SJCRH30 (cell line): ENCODE results near the gene ABHD8. TPM values are rescaled to one million over a fixed set of nuclear protein-coding genes. Genes with fewer than 3 reads are reported as not detected.
A peak's percentile ranks its signal among the peaks of the same experiment; 100 is the strongest.

Source experiments
- DNase-seq, 2 experiments: peaks; one replicate each; pipeline ENCODE4 v3.0.0-alpha.2; 2015 to 2020
- H3K27ac ChIP-seq: fragments of 250-450 bp; sonication (Bioruptor Pico); 2 replicates; pipeline ENCODE4 v1.5.1; 2020; ENCODE audit warnings: mild to moderate bottlenecking, moderate library complexity
- H3K27me3 ChIP-seq: fragments of 250-450 bp; sonication (Bioruptor Pico); 2 replicates; pipeline ENCODE4 v1.5.1; 2020; ENCODE audit warnings: mild to moderate bottlenecking, moderate library complexity
- H3K36me3 ChIP-seq: fragments of 250-450 bp; sonication (Bioruptor Pico); 2 replicates; pipeline ENCODE4 v1.5.1; 2020; ENCODE audit warnings: mild to moderate bottlenecking, moderate library complexity
- H3K4me1 ChIP-seq: fragments of 250-450 bp; sonication (Bioruptor Pico); 2 replicates; pipeline ENCODE4 v1.5.1; 2020; ENCODE audit warnings: mild to moderate bottlenecking, moderate library complexity
- H3K4me3 ChIP-seq: fragments of 250-450 bp; sonication (Bioruptor Pico); 2 replicates; pipeline ENCODE4 v1.5.1; 2020; ENCODE audit warnings: mild to moderate bottlenecking, moderate library complexity
- H3K9me3 ChIP-seq: fragments of 250-450 bp; sonication (Bioruptor Pico); replicated peaks from 2 replicates; pipeline ENCODE4 v1.5.1; 2020; ENCODE audit warnings: mild to moderate bottlenecking, moderate library complexity
- total RNA-seq: library from RNA; depleted of rRNA; stranded (reverse); fragments of >200 nt; shearing (Covaris generic); gene quantifications from 2 replicates; pipeline ENCODE4 v1.2.3, GENCODE V29; 2014; rRNA removed

ABHD8 gene
- 26.4 and 27.2 TPM in 2 replicates for total RNA-seq

GRCh38 chr19:17303167-17303939, at the start of gene ABHD8:
ABHD8 (minus strand) TSS chr19:17303425; CDS start chr19:17301616, 1,809 bp downstream.
- H3K27ac ChIP-seq: peak within 1 kb of the TSS; percentile 83
- DNase-seq: peak; percentile 99
- peaks cover 13% of the 10 kb centered on the region; the same call in 1 of the 2 replicates for H3K4me1 ChIP-seq
- H3K27me3 ChIP-seq: no peaks in the 10 kb centered on the region
- 0 out of 2 replicates have a peak, but pooled peaks cover under 1% of the 10 kb centered on the region for H3K9me3 ChIP-seq
- H3K4me3 ChIP-seq: peak within 1 kb of the TSS; percentile 83
- H3K36me3 ChIP-seq: peaks cover 1% of the 10 kb centered on the region

GRCh38 chr19:17352608-17353280, 49.5 kb upstream of the ABHD8 start:
- no peak overlapping the region for H3K27ac ChIP-seq
- peaks cover 22% of the 10 kb centered on the region for H3K27me3 ChIP-seq
- H3K4me1 ChIP-seq: peaks cover 10% of the 10 kb centered on the region; the same call in 1 of the 2 replicates
- no peak overlapping the region for H3K4me3 ChIP-seq
- no peaks in the 10 kb centered on the region for H3K9me3 ChIP-seq
- no peak for DNase-seq
- H3K36me3 ChIP-seq: no peaks in the 10 kb centered on the region

GRCh38 chr19:17351815-17352435, 48.7 kb upstream of the ABHD8 start:
- peaks cover 18% of the 10 kb centered on the region for H3K4me1 ChIP-seq
- DNase-seq: no peak
- H3K9me3 ChIP-seq: no peaks in the 10 kb centered on the region
- H3K4me3 ChIP-seq: no peak overlapping the region
- peaks cover 19% of the 10 kb centered on the region for H3K27me3 ChIP-seq
- H3K27ac ChIP-seq: no peak overlapping the region
- no peaks in the 10 kb centered on the region for H3K36me3 ChIP-seq

GRCh38 chr19:17348700-17349099, 45.5 kb upstream of the ABHD8 start:
- Histone ChIP-seq H3K4me3 (peak overlapping the region; percentile 11), H3K27ac (no peak overlapping the region), H3K27me3 (peaks cover 9% of the 10 kb centered on the region), H3K9me3 (no peaks in the 10 kb centered on the region), H3K4me1 (peaks cover 18% of the 10 kb centered on the region), H3K36me3 (no peaks in the 10 kb centered on the region; the same call in 1 of the 2 replicates)
- DNase-seq: peak; percentile 89 to 93

GRCh38 chr19:17347877-17348276, 44.7 kb upstream of the ABHD8 start:
- Histone ChIP-seq H3K27me3 (peaks cover 3% of the 10 kb centered on the region), H3K9me3 (no peaks in the 10 kb centered on the region), H3K27ac (no peak overlapping the region), H3K4me3 (no peak overlapping the region), H3K4me1 (peaks cover 18% of the 10 kb centered on the region), H3K36me3 (peaks cover 3% of the 10 kb centered on the region; the same call in 1 of the 2 replicates)
- no peak for DNase-seq

- peak in 1 of 2 experiments; percentile 52 for DNase-seq
- H3K4me1 ChIP-seq: peaks cover 18% of the 10 kb centered on the region
- peaks cover 3% of the 10 kb centered on the region; the same call in 1 of the 2 replicates for H3K36me3 ChIP-seq
- no peaks in the 10 kb centered on the region for H3K9me3 ChIP-seq
- no peak overlapping the region for H3K27ac ChIP-seq
- no peak overlapping the region for H3K4me3 ChIP-seq
- peaks cover 3% of the 10 kb centered on the region; the same call in 1 of the 2 replicates for H3K27me3 ChIP-seq
These were observed 44.1 kb upstream of the ABHD8 start for GRCh38 chr19:17347361-17347760.

GRCh38 chr19:17346109-17346671, 43.0 kb upstream of the ABHD8 start:
- H3K36me3 ChIP-seq: peaks cover 10% of the 10 kb centered on the region; the same call in 1 of the 2 replicates
- peak; percentile 72 to 87 for DNase-seq
- no peaks in the 10 kb centered on the region for H3K9me3 ChIP-seq
- H3K27me3 ChIP-seq: peaks cover 2% of the 10 kb centered on the region; the same call in 1 of the 2 replicates
- H3K4me3 ChIP-seq: no peak overlapping the region
- H3K27ac ChIP-seq: no peak overlapping the region
- H3K4me1 ChIP-seq: peaks cover 18% of the 10 kb centered on the region

GRCh38 chr19:17341845-17342244, 38.6 kb upstream of the ABHD8 start:
- peaks cover 2% of the 10 kb centered on the region; the same call in 1 of the 2 replicates for H3K4me1 ChIP-seq
- H3K36me3 ChIP-seq: peaks cover 11% of the 10 kb centered on the region; the same call in 1 of the 2 replicates
- H3K4me3 ChIP-seq: no peak overlapping the region
- no peak overlapping the region for H3K27ac ChIP-seq
- no peak for DNase-seq
- no peaks in the 10 kb centered on the region for H3K9me3 ChIP-seq
- H3K27me3 ChIP-seq: no peaks in the 10 kb centered on the region

GRCh38 chr19:17341386-17341785, 38.2 kb upstream of the ABHD8 start:
- no peak overlapping the region for H3K27ac ChIP-seq
- H3K27me3 ChIP-seq: no peaks in the 10 kb centered on the region
- H3K4me1 ChIP-seq: peaks cover 2% of the 10 kb centered on the region; the same call in 1 of the 2 replicates
- H3K9me3 ChIP-seq: no peaks in the 10 kb centered on the region
- DNase-seq: no peak
- no peak overlapping the region for H3K4me3 ChIP-seq
- H3K36me3 ChIP-seq: peaks cover 11% of the 10 kb centered on the region; the same call in 1 of the 2 replicates

GRCh38 chr19:17340871-17341357, 37.7 kb upstream of the ABHD8 start:
- Histone ChIP-seq H3K4me1 (peaks cover 2% of the 10 kb centered on the region; the same call in 1 of the 2 replicates), H3K36me3 (peaks cover 11% of the 10 kb centered on the region; the same call in 1 of the 2 replicates), H3K9me3 (no peaks in the 10 kb centered on the region), H3K27me3 (no peaks in the 10 kb centered on the region), H3K27ac (no peak overlapping the region), H3K4me3 (no peak overlapping the region)
- DNase-seq: no peak

- Histone ChIP-seq H3K9me3 (no peaks in the 10 kb centered on the region), H3K27me3 (no peaks in the 10 kb centered on the region), H3K27ac (no peak overlapping the region), H3K4me3 (no peak overlapping the region), H3K4me1 (peaks cover 2% of the 10 kb centered on the region; the same call in 1 of the 2 replicates), H3K36me3 (peaks cover 11% of the 10 kb centered on the region; the same call in 1 of the 2 replicates)
- DNase-seq: no peak
These were observed 37.2 kb upstream of the ABHD8 start for GRCh38 chr19:17340302-17340870.

- no peak for DNase-seq
- Histone ChIP-seq H3K4me1 (peaks cover 2% of the 10 kb centered on the region; the same call in 1 of the 2 replicates), H3K27me3 (no peaks in the 10 kb centered on the region), H3K36me3 (peaks cover 11% of the 10 kb centered on the region; the same call in 1 of the 2 replicates), H3K9me3 (no peaks in the 10 kb centered on the region), H3K4me3 (no peak overlapping the region), H3K27ac (no peak overlapping the region)
These were observed 36.0 kb upstream of the ABHD8 start for GRCh38 chr19:17339088-17339741.

GRCh38 chr19:17338433-17339078, 35.3 kb upstream of the ABHD8 start:
- no peaks in the 10 kb centered on the region for H3K9me3 ChIP-seq
- H3K27me3 ChIP-seq: no peaks in the 10 kb centered on the region
- DNase-seq: no peak
- H3K36me3 ChIP-seq: peaks cover 10% of the 10 kb centered on the region; the same call in 1 of the 2 replicates
- H3K4me3 ChIP-seq: peak overlapping the region; percentile 77
- H3K27ac ChIP-seq: no peak overlapping the region
- H3K4me1 ChIP-seq: peaks cover 4% of the 10 kb centered on the region; the same call in 1 of the 2 replicates
